K562 (cell line): ENCODE results near the gene CACNA1E. TPM values are rescaled to one million over a fixed set of nuclear protein-coding genes. Genes with fewer than 3 reads are reported as not detected.

Experiments used
- CBX5 ChIP-seq: IDR thresholded peaks from 2 replicates; pipeline ENCODE4 v1.6.1; 2014; ENCODE audit warnings: low read depth, borderline replicate concordance
- DEAF1 ChIP-seq: fragments of 450-650 bp; formaldehyde crosslinking; IDR thresholded peaks from 2 replicates; pipeline ENCODE4 v1.4.0; 2020; ENCODE audit warnings: mild to moderate bottlenecking, moderate library complexity
- FOXK2 ChIP-seq, 2 experiments: fragments of 450-650 bp; IDR thresholded peaks in 1 of 2; conservative IDR thresholded peaks in 1 of 2; 2 replicates each; pipeline ENCODE4 v1.6.1; 2016; ENCODE audit warnings: low read depth in 2 of 2, mild to moderate bottlenecking in 1 of 2
- HDAC1 ChIP-seq, 2 experiments: fragments of 450-650 bp; IDR thresholded peaks; 2 replicates each; pipeline ENCODE4 v1.6.1; 2016 to 2017; ENCODE audit warnings: inconsistent platforms in 1 of 2, mild to moderate bottlenecking in 1 of 2, moderate library complexity in 1 of 2
- MGA ChIP-seq: fragments of 450-650 bp; IDR thresholded peaks from 2 replicates; pipeline ENCODE4 v1.6.1; 2016; ENCODE audit warnings: mild to moderate bottlenecking, moderate library complexity
- PRDM10 ChIP-seq: fragments of 450-650 bp; IDR thresholded peaks from 2 replicates; pipeline ENCODE4 v1.6.1; 2018; ENCODE audit not compliant: partially characterized antibody
- SMARCC2 ChIP-seq: fragments of 450-650 bp; IDR thresholded peaks from 2 replicates; pipeline ENCODE4 v1.6.1; 2017; ENCODE audit warnings: antibody characterized with exemption, moderate library complexity, mild to moderate bottlenecking, low read depth
- TARDBP ChIP-seq: fragments of 450-650 bp; IDR thresholded peaks from 2 replicates; pipeline ENCODE4 v1.6.1; 2016
- TOE1 ChIP-seq, 2 experiments: fragments of 450-650 bp in 1 of 2; sonication (generic) in 1 of 2; formaldehyde crosslinking in 1 of 2; IDR thresholded peaks; 2 replicates each; pipeline versions ENCODE4 v1.7.1 to v1.8.0; 2016 to 2022; ENCODE audit warnings: borderline replicate concordance in 2 of 2, mild to moderate bottlenecking in 2 of 2, antibody characterized with exemption in 1 of 2, inconsistent platforms in 1 of 2, low read depth in 1 of 2, missing genetic modification reagents in 1 of 2, moderate library complexity in 1 of 2
- ZNF140 ChIP-seq: fragments of 250-450 bp; sonication (Bioruptor Pico); IDR thresholded peaks from 2 replicates; pipeline ENCODE4 v1.8.0; 2021; ENCODE audit warnings: moderate library complexity, mild to moderate bottlenecking, inconsistent platforms
- polyA plus RNA-seq, 8 experiments: library from polyadenylated mRNA; depleted of rRNA in 4 of 8; stranded (reverse) in 5 of 8; unstranded in 3 of 8; fragments of >200 nt; fragmentation: Nextera tagmentation in 2 of 8; fragmentation: Illumina TruSeq in 1 of 8; extraction: Ambion mirVana in 2 of 8; extraction: Trizol in 1 of 8; gene quantifications; 2 replicates each; pipeline versions ENCODE4 v1.2.1 to v1.2.3, GENCODE V29; 2011 to 2014; ENCODE audit warnings: inconsistent platforms in 1 of 8, missing spikeins in 1 of 8
- total RNA-seq, 7 experiments: library from RNA; depleted of rRNA in 6 of 7; stranded (reverse); fragments of >200 nt in 6 of 7; fragmentation: Illumina TruSeq in 2 of 7; extraction: Trizol in 2 of 7; gene quantifications; 2 replicates each; pipeline versions ENCODE4 v1.2.1 to v1.2.3, GENCODE V29; 2011 to 2021; ENCODE audit warnings: low replicate concordance in 1 of 7

Gene CACNA1E
- total and polyA plus RNA-seq, 9 of the 15 experiments (the other 6 are each of a cell fraction or from before 2014, with no cell fraction given) = under 0.01 to 0.04 TPM; not detected in 7

- TF ChIP-seq MGA = no peak
- TF ChIP-seq TARDBP = no peak
- TF ChIP-seq CBX5 = no peak
- TF ChIP-seq HDAC1 (IDR thresholded peaks at IDR 0.05) = no peak
- no peak for TF ChIP-seq FOXK2 (conservative IDR thresholded peaks at IDR 0.05 in 1 of 2, IDR thresholded peaks at IDR 0.05 in 1 of 2; ENCODE audit: low read depth in 2 of 2)
- no peak for TF ChIP-seq PRDM10
- TF ChIP-seq ZNF140 (CRISPR knock-in tag) = no peak
- no peak for TF ChIP-seq TOE1 (IDR thresholded peaks at IDR 0.05; ENCODE audit: borderline replicate concordance)
- no peak for TF ChIP-seq TOE1 (CRISPR knock-in tag; IDR thresholded peaks at IDR 0.05; ENCODE audit: borderline replicate concordance, low read depth)
- 0 out of 2 replicates have a peak, but pooled peaks have one; percentile 20 for TF ChIP-seq DEAF1 (CRISPR knock-in tag)
- no peak for TF ChIP-seq SMARCC2
Measured at GRCh38 chr1:181737056-181737455, 253.7 kb downstream of the CACNA1E start (continued).
